Suprapubic skin (tissue), 4 donors: ENCODE measurements around the gene GPC5.

Experiments
- EP300 ChIP-seq: sonication (generic); formaldehyde crosslinking; IDR thresholded peaks from one replicate; pipeline ENCODE4 v1.6.1; 2017; ENCODE audit warnings: antibody characterized with exemption
- POLR2AphosphoS5 ChIP-seq, 3 donors: sonication (generic); formaldehyde crosslinking; IDR thresholded peaks; one replicate each; pipeline ENCODE4 v1.6.1; 2017; ENCODE audit warnings: antibody characterized with exemption in 3 of 3

- TF ChIP-seq POLR2AphosphoS5 (IDR thresholded peaks at IDR 0.05) (no peak), EP300 (no peak)
Observed at GRCh38 chr13:91491980-91492379, 93.6 kb downstream of the GPC5 start.
